T-helper 2 cell treated with Interferon-gamma antibody and Interleukin-4, amounts not matched to agents 5 μg/mL and 100 μg/mL, for 36 hours (primary cell): ENCODE results near the gene BCKDK.
"Not testable (repeated sequence)": the region's sequence is repeated elsewhere in the genome, so short reads cannot be mapped to it uniquely, and the experiment has no call there.

ENCODE experiments used
- DNase-seq: peaks from one replicate; pipeline ENCODE4 v3.0.0; 2021; ENCODE audit warnings: low spot score
- H3K27ac Mint-ChIP-seq: one replicate; pipeline ENCODE4 v1.8.0; 2021; ENCODE audit warnings: mild to moderate bottlenecking, mixed read lengths
- H3K27me3 Mint-ChIP-seq: one replicate; pipeline ENCODE4 v1.8.0; 2021; ENCODE audit warnings: low read depth, mixed read lengths
- H3K36me3 Mint-ChIP-seq: one replicate; pipeline ENCODE4 v1.8.0; 2021; ENCODE audit warnings: low read depth, mixed read lengths
- H3K4me1 Mint-ChIP-seq: one replicate; pipeline ENCODE4 v1.8.0; 2021; ENCODE audit warnings: low read depth, mixed read lengths
- H3K4me3 Mint-ChIP-seq: one replicate; pipeline ENCODE4 v1.8.0; 2022; ENCODE audit warnings: mild to moderate bottlenecking, moderate library complexity, mixed read lengths
- H3K9me3 Mint-ChIP-seq: one replicate; pipeline ENCODE4 v1.8.0; 2021; ENCODE audit warnings: mixed read lengths

Gene BCKDK

GRCh38 chr16:31143011-31143693 lies 35.0 kb downstream of the BCKDK start:
- Mint-ChIP-seq H3K36me3 (no peaks in the 10 kb centered on the region), H3K4me1 (peaks cover 16% of the 10 kb centered on the region), H3K4me3 (peak overlapping the region; percentile 65), H3K9me3 (no peaks in the 10 kb centered on the region), H3K27ac (no peak overlapping the region), H3K27me3 (peaks cover 7% of the 10 kb centered on the region)
- DNase-seq: no peak

- Mint-ChIP-seq H3K9me3 (no peaks in the 10 kb centered on the region), H3K27ac (no peak overlapping the region), H3K27me3 (peaks cover 7% of the 10 kb centered on the region), H3K36me3 (no peaks in the 10 kb centered on the region), H3K4me1 (peaks cover 16% of the 10 kb centered on the region), H3K4me3 (peak overlapping the region; percentile 65)
- no peak for DNase-seq
These were observed 35.5 kb downstream of the BCKDK start for GRCh38 chr16:31143694-31144148.

GRCh38 chr16:31144418-31144817 lies 36.2 kb downstream of the BCKDK start:
- H3K4me1 Mint-ChIP-seq: peaks cover 16% of the 10 kb centered on the region
- not testable (repeated sequence) for H3K36me3 Mint-ChIP-seq
- H3K4me3 Mint-ChIP-seq: peak overlapping the region; percentile 65

GRCh38 chr16:31145398-31145990 lies 37.3 kb downstream of the BCKDK start:
- H3K9me3 Mint-ChIP-seq: no peaks in the 10 kb centered on the region
- H3K4me1 Mint-ChIP-seq: peaks cover 16% of the 10 kb centered on the region
- no peak overlapping the region for H3K4me3 Mint-ChIP-seq
- DNase-seq: no peak
- peaks cover 7% of the 10 kb centered on the region for H3K27me3 Mint-ChIP-seq
- no peak overlapping the region for H3K27ac Mint-ChIP-seq
- H3K36me3 Mint-ChIP-seq: no peaks in the 10 kb centered on the region

More at GRCh38 chr16:31144418-31144817, 36.2 kb downstream of the BCKDK start:
- not testable (repeated sequence) for H3K9me3 Mint-ChIP-seq, DNase-seq, H3K27me3 Mint-ChIP-seq, H3K27ac Mint-ChIP-seq

GRCh38 chr16:31147574-31147973 lies 39.4 kb downstream of the BCKDK start:
- no peak overlapping the region for H3K27ac Mint-ChIP-seq
- no peaks in the 10 kb centered on the region for H3K9me3 Mint-ChIP-seq
- DNase-seq: no peak
- H3K4me3 Mint-ChIP-seq: no peak overlapping the region
- peaks cover 8% of the 10 kb centered on the region for H3K4me1 Mint-ChIP-seq
- H3K27me3 Mint-ChIP-seq: peaks cover 7% of the 10 kb centered on the region
- no peaks in the 10 kb centered on the region for H3K36me3 Mint-ChIP-seq

GRCh38 chr16:31148281-31148728 lies 40.1 kb downstream of the BCKDK start:
- Mint-ChIP-seq H3K36me3 (no peaks in the 10 kb centered on the region), H3K4me3 (no peak overlapping the region), H3K9me3 (no peaks in the 10 kb centered on the region), H3K27me3 (peaks cover 7% of the 10 kb centered on the region), H3K4me1 (peaks cover 8% of the 10 kb centered on the region), H3K27ac (no peak overlapping the region)
- no peak for DNase-seq

GRCh38 chr16:31148896-31149295 lies 40.7 kb downstream of the BCKDK start:
- DNase-seq: no peak
- H3K27me3 Mint-ChIP-seq: peaks cover 7% of the 10 kb centered on the region
- no peaks in the 10 kb centered on the region for H3K9me3 Mint-ChIP-seq
- no peaks in the 10 kb centered on the region for H3K36me3 Mint-ChIP-seq
- H3K4me3 Mint-ChIP-seq: no peak overlapping the region
- H3K27ac Mint-ChIP-seq: no peak overlapping the region
- peaks cover 2% of the 10 kb centered on the region for H3K4me1 Mint-ChIP-seq

- Mint-ChIP-seq H3K36me3 (no peaks in the 10 kb centered on the region), H3K27ac (no peak overlapping the region), H3K4me3 (no peak overlapping the region), H3K4me1 (peaks cover 2% of the 10 kb centered on the region), H3K27me3 (peaks cover 7% of the 10 kb centered on the region), H3K9me3 (no peaks in the 10 kb centered on the region)
- DNase-seq: no peak
These were observed 41.1 kb downstream of the BCKDK start for GRCh38 chr16:31149332-31149731.

- peaks cover 8% of the 10 kb centered on the region for H3K27me3 Mint-ChIP-seq
- H3K4me3 Mint-ChIP-seq: no peak within 1 kb of the TSS
- DNase-seq: no peak
- H3K27ac Mint-ChIP-seq: no peak within 1 kb of the TSS
- no peaks in the 10 kb centered on the region for H3K9me3 Mint-ChIP-seq
- peaks cover 2% of the 10 kb centered on the region for H3K4me1 Mint-ChIP-seq
- H3K36me3 Mint-ChIP-seq: no peaks in the 10 kb centered on the region
These were observed 42.0 kb downstream of the BCKDK start, which contains the start of gene PRSS36 for GRCh38 chr16:31149894-31150890. TSS of gene PRSS36 (minus strand) at chr16:31150066. CDS start at chr16:31150035, 31 bp downstream.

GRCh38 chr16:31150976-31151375 lies 42.8 kb downstream of the BCKDK start:
- H3K27me3 Mint-ChIP-seq, DNase-seq, H3K9me3 Mint-ChIP-seq, H3K4me1 Mint-ChIP-seq, H3K4me3 Mint-ChIP-seq, H3K27ac Mint-ChIP-seq, H3K36me3 Mint-ChIP-seq: not testable (repeated sequence)

- DNase-seq: no peak
- no peaks in the 10 kb centered on the region for H3K36me3 Mint-ChIP-seq
- no peak overlapping the region for H3K27ac Mint-ChIP-seq
- H3K4me3 Mint-ChIP-seq: peak overlapping the region; percentile 29
- H3K9me3 Mint-ChIP-seq: no peaks in the 10 kb centered on the region
- H3K4me1 Mint-ChIP-seq: peaks cover 6% of the 10 kb centered on the region
- H3K27me3 Mint-ChIP-seq: peaks cover 16% of the 10 kb centered on the region
These were observed 49.0 kb downstream of the BCKDK start for GRCh38 chr16:31157136-31157535.
